Kidney epithelial cell (primary cell): ENCODE results near the gene CEMIP2. TPM values are rescaled to one million over a fixed set of nuclear protein-coding genes. Genes with fewer than 3 reads are reported as not detected.

Experiments used
- DNase-seq: peaks from one replicate; pipeline ENCODE4 v3.0.0-alpha.2; 2010; ENCODE audit warnings: low read depth
- H3K27me3 ChIP-seq: 2 replicates; pipeline ENCODE4 v1.6.0; 2011; ENCODE audit warnings: low read length; ENCODE audit not compliant: control insufficient read depth, insufficient read depth
- H3K36me3 ChIP-seq: 2 replicates; pipeline ENCODE4 v1.5.1; 2011; ENCODE audit warnings: low read length; ENCODE audit not compliant: control insufficient read depth, insufficient read depth
- H3K4me3 ChIP-seq: 2 replicates; pipeline ENCODE4 v1.5.1; 2011; ENCODE audit warnings: low read depth, mild to moderate bottlenecking, control low read depth, low read length
- total RNA-seq: library from RNA; depleted of rRNA; stranded (reverse); fragments of >200 nt; gene quantifications from 2 replicates; pipeline ENCODE4 v1.2.3, GENCODE V29; 2015
- TF ChIP-seq, protein P1 (sequence below): IDR thresholded peaks from 2 replicates; pipeline ENCODE4 v1.5.1; 2011; ENCODE audit warnings: mild to moderate bottlenecking, moderate library complexity, low read length, control low read depth, inconsistent platforms; ENCODE audit not compliant: insufficient read depth, poor library complexity, severe bottlenecking

CEMIP2 gene
- total RNA-seq, 1 donor from 2014 or later: 41.8 TPM

DNA sequence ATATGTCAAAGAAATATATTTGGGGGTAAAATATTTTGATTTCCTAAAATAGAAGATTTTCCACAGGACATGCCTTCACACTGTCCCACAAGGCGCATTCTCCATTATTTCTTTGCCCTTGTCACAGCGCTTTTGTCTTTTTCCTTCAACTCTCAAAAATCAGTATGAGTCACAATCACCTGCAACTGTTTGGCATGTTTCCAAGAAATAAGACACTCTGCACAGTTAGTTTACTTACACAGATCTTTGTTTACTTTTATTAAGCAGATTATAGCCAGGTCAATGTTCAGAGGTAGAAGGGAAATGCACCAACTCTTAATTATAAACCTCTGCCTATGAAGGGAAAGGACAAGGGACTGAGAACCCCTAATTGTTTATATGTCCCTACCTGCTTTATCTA, 9.5 kb downstream of the CEMIP2 start:
- H3K36me3 ChIP-seq: no peaks in the 10 kb centered on the region
- TF ChIP-seq, protein P1, sequence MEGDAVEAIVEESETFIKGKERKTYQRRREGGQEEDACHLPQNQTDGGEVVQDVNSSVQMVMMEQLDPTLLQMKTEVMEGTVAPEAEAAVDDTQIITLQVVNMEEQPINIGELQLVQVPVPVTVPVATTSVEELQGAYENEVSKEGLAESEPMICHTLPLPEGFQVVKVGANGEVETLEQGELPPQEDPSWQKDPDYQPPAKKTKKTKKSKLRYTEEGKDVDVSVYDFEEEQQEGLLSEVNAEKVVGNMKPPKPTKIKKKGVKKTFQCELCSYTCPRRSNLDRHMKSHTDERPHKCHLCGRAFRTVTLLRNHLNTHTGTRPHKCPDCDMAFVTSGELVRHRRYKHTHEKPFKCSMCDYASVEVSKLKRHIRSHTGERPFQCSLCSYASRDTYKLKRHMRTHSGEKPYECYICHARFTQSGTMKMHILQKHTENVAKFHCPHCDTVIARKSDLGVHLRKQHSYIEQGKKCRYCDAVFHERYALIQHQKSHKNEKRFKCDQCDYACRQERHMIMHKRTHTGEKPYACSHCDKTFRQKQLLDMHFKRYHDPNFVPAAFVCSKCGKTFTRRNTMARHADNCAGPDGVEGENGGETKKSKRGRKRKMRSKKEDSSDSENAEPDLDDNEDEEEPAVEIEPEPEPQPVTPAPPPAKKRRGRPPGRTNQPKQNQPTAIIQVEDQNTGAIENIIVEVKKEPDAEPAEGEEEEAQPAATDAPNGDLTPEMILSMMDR: no peak
- DNase-seq: no peak
- no peak overlapping the region for H3K4me3 ChIP-seq
- H3K27me3 ChIP-seq: no peaks in the 10 kb centered on the region

DNA sequence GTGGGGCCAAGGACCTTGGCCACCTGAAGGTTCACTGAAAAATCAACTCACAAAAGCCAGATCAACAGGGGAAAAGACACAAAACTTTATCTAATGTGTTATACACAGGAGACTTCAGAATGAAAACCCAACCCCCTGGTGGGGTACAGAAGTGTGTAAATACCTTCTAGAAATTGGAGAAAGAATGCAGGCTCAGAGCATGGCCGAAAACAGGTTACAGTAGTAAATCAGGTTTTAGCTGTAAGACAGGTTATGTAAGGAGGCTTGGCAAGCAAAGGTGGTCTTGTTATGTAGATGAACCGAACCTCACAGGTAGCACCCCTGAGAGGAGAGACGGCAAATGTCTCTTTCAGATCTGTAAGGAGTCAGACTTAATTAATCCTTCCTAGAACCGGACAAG, 10.0 kb downstream of the CEMIP2 start:
- TF ChIP-seq, protein P1: no peak
- Histone ChIP-seq H3K27me3 (no peaks in the 10 kb centered on the region), H3K36me3 (no peaks in the 10 kb centered on the region), H3K4me3 (no peak overlapping the region)
- no peak for DNase-seq

DNA sequence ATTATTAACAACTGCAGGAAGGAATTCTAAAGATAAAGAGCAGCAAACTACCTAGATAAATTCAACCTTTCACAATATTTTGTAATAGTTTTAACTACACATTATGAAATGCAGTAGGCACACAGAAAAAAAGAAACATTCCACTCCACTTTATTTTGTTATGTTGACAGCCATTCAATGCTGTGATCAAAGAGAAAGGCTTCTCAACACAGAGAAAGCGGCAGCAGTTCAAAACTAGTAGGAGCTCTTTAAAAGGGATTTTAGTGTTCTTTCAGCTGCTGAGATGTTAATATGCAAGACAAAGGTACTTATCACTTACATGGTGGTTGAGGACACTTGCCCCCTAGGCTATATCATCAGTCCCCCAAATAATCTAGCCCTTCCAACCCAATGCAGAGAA, 11.6 kb downstream of the CEMIP2 start:
- no peaks in the 10 kb centered on the region for H3K27me3 ChIP-seq
- no peak for DNase-seq
- no peak overlapping the region for H3K4me3 ChIP-seq
- no peaks in the 10 kb centered on the region for H3K36me3 ChIP-seq
- TF ChIP-seq, protein P1: no peak

DNA sequence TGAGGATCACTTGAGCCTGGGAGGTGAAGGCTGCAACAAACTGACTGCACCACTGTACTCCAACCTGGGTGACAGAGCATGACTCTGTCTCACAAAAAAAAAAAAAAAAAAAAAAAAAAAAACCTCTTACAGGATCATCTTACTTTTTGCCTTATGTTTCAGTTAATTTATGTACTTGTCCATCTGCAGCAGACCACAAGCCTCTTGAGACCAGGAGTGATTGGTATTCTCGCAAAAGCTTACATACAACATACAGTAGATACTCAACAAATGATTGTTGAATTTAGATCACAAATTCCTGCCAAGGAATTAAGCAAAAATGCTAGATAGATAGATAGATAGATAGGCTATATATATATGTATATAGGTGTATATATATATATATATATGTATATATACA, 12.4 kb downstream of the CEMIP2 start:
- DNase-seq: no peak
- TF ChIP-seq, protein P1: no peak
- Histone ChIP-seq H3K4me3 (no peak overlapping the region), H3K36me3 (no peaks in the 10 kb centered on the region), H3K27me3 (no peaks in the 10 kb centered on the region)

DNA sequence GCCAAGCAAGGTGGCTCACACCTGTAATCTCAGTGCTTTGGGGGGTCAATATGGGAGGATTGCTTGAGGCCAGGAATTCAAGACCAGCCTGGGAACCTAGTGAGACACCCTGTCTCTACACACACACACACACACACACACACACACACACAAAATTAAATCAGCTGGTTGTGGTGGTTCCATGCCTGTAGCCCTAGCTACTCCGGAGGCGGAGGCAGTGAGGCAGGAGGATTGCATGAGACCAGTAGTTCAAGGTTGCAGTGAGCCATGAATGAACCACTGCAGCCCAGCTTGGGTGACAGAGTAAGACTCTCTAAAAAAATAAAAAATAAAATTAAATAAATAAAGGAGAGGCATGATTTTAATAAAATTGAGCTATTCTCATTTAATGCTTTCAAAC, 13.1 kb downstream of the CEMIP2 start:
- Histone ChIP-seq H3K36me3 (no peaks in the 10 kb centered on the region), H3K27me3 (no peaks in the 10 kb centered on the region), H3K4me3 (no peak overlapping the region)
- TF ChIP-seq, protein P1: no peak
- DNase-seq: no peak

DNA sequence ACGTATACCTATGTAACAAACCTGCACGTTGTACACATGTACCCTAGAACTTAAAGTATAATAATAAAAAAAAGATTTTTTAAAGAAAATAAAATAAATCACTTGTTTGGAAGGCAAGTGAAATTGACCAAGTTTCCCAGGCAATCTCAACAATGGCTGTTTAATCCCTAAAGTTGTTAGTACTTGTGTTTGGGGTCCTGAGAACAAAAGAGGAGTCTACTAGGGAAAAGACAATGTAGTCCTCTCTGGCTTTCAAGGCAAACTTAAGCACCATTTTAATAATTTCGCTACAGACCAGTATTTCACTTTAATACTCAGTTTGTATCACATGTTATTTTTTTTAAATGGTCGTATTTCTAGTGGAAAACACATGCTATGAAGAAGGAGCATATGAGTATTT, 14.2 kb downstream of the CEMIP2 start:
- H3K27me3 ChIP-seq: no peaks in the 10 kb centered on the region
- no peaks in the 10 kb centered on the region for H3K36me3 ChIP-seq
- TF ChIP-seq, protein P1: no peak
- DNase-seq: no peak
- H3K4me3 ChIP-seq: no peak overlapping the region
